HK-2 (cell line): ENCODE data around the gene BLID.

Experiments
- DNase-seq: peaks from one replicate; pipeline ENCODE4 v3.0.0-alpha.2; 2018; ENCODE audit not compliant: unreplicated experiment

BLID gene

DNA sequence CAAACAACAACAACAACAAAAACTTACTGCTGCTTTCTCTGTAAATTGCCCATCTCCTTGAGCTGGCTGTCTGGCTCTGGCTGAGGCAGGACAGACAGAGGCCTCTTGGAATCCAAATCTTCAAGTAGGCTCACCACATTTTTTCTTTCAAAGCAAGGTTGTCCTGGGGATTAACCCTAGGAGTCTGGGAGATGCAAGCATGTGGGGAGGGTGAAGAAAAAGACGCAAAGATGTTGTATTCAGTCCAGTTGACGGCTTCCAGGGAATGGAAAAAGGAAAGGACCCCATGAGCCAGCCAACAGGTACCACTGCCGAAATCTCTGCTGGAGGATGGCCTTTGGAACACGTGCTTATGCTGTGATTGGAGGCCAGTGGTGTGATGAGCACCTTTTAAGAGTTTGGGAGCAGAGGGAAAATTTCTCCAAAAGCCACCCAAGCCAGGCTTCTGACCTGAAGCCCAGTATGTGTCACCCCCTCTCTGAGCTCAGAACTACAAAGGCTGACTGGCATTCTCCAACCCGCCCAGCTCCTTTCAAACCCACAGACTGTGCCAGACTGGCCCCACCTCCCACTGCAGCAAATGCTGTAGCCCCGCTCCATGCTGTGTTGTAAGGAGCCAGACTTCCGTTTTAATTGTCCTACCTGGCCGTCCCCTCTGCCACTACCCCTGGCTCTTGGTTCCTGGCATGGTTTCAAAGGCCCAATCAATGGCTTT lies 10.8 kb downstream of the BLID start:
- no peak for DNase-seq

DNA sequence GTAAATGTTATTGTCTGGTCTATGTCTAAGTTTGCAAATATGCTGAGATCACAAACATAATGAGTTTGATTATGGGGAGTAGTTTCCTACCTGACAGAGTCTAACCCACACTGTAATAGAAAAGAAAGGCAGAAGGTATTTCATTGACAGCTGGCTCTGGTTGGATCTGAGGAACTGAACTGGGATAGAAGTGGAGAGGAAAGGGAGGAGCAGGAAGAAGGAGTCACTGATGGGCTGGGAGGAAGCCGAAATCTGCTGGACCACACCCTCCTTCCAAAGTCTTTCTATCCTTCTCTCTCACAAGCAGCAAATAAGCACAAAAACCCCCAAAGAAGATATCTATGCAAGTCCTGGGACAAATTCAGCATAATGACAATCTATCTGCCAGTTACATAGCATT lies 11.7 kb downstream of the BLID start:
- DNase-seq = no peak

DNA sequence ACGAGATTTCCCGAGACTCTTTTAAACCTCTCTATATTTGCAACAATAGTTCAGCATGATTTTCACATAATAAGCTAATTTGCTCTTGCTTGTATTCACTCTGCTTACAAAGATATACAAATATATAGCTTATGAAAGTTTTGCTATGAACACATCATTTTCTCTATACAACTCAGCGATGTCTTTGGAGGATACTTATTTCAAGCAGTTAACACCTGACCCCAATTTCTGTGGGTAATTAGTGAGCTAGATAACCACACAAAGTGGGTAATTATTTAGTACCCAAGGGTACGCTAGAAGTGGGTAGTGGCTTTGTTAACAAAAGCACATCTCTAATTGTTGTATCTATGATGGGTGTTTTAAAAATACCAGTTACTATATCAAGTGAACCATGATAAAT lies 12.3 kb downstream of the BLID start:
- no peak for DNase-seq

DNA sequence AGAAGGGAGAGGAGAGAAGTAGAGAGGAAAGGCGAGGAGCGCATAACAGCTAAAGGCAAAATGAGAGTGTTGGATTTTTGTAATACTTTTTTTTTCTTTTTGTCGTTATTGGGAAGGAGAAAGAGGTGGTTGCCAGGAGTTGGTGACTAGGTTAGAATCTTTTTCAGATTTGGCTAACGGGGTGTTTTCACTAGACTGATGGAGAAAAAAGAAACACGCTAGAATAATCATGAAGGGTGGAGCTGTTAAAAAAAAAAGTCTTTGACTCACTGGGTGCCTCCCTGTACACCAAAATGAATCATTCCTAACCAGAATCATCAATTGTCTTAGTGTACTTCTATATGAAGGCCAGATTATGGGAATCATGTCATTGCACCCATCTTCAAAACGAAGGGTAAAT lies 12.7 kb downstream of the BLID start:
- DNase-seq = no peak

DNA sequence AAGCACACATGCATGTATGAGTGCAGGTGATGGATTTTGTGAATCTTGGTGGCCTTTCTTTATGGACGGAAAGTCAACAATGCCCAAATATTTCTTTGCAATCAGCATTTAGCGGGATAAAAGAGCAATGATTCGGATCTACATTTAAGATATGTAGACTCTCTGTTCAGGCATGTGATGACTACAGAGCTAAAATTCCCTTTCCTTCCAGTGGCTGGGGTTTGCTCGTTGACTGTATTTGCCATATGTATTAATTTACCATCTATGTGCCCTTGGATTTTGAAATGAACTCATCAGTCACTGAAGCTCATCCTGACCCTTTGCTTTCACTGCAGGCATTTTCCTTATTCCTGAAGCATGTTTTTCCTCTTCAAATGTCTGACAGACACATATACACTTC lies 13.6 kb downstream of the BLID start:
- DNase-seq = no peak

DNA sequence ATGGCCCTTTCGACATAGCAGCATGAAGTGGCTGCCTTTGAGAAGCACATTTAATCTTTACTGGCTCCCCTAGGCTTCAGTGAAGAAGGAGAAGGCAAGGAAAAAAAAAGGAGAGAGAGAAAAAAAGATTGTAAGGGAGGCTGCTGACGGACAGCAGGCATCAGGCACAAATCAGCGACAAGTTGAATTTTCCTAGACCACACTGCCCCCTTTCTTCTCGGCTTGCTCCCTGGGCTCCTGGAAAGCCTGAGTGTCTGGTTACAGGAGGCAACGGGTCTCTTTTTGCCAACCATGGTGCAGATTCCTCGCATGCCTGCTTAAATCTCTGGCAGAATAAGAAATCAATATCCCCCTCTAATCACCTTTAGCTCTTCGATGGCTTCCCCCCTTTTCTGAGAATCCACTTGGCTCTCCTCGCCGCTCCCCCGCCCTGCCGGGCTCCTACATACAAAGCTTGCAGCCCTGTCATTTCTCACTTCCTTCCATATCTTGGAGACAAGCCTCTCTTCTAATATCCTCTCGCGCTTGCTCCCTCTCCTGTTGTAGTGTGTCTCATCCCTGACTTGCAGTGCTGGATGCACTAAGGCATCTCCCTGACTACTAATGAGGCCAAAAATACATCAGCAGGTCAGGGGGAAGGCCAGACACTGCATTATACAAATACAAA lies 14.3 kb downstream of the BLID start:
- no peak for DNase-seq

DNA sequence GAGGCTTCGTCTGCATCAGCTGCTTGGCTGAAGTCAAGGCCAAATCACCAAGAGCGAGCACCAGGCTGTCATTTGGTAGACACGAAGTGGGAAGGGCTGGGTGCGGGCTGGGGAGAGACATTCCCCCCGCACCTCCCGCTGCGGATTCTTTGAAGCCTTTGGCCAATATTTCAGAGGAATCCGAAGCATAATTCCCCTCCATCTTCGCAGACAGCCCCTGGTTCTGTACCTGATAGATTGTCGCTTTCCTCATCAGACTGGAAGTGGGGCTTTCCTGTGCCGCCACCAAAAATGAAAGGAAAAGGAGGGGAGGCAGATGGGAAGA lies 15.3 kb downstream of the BLID start:
- DNase-seq = no peak

DNA sequence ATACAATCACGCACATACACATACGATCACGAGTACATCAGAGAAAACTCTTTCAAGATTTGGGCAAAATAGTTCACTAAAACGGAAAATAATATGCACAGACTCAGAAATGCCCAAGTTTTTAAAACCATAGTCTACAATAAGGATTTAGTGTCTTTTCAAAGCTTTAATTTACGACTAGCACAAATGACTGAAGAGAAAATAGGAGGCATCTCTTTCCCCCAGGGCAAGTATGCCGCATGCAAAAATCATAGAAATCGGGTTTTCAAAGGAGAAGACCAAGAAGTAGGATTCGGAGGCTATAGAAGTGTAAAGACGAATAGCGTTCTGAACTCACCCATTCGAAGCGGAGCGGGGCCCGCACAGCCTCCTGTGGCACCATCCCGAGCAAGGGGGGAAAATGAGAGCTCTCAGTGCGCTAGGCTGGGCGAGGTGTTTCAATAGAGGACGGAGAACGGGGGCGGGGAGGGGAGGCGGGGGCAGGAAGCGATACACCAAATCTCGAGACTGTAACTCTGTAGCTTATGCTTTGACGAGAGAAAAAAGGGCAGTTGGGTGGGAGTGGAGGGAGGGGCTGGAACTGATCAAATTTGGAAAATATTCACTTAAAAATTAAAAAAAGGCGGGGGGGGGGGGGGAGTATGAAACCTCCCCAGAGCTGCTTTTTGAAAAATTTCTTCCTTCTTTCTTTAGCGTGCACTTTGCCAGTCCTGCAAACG lies 15.8 kb downstream of the BLID start:
- DNase-seq = no peak

DNA sequence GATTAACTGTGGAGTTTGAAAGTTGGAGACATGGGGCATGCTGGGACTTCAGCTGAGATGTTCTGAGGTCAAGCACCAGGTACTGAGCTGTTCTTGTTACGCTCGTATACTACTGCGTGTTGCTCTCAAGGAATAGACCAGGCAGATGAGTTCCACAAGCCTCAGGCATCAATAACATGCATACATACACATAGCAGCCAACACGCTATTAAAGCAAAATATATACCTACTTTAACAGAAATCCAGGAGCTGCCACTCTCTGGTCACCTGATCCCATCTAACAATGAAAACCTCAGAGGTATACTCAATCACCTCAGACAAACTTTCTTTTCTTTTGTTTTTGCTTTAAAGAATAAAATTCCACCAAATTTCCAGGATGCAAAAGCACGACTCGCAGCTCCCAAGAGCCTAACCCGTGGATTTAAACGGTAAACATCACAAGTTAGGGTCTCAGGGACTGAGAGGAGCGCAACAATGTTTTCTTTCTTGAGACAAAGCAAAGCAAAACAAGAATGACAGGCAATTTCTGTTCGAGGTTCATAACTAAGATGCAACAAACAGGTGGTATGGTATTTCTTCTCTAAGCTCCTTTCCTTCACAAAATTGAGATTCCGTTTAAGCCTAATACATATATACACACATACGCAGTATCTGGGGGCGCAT lies 16.5 kb downstream of the BLID start:
- DNase-seq = no peak

DNA sequence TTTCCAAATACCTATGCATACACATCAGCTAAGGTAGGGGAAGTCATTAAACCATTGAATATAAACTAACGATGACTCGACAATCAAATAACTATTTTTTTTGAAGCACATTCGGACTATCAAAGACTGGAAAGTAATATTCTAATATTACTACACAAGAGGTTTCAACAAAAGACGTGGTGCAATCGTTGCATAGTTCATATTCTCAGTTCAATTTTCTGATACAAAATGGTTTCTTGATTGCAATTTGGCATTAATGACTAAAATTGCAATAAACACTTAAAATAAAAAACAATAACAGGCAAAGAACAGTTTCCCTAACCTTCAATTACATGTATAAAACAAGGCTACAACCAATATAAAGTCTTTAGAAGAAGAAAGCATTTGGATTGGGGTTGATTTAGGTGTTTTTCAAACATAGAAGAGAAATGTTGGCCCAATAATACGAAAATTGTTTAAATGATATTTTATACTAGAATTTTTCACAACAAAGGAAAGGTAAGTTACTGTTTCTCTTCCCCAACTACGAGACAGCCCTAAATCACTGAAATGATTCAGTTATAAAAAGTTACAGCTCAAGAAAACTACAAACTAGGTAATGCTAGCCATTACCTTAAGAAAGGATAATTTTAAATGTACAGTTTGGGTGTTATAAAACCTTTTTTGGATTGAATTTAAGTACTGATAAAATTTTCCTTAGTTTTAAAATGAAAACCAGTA lies 17.6 kb downstream of the BLID start:
- DNase-seq = no peak

DNA sequence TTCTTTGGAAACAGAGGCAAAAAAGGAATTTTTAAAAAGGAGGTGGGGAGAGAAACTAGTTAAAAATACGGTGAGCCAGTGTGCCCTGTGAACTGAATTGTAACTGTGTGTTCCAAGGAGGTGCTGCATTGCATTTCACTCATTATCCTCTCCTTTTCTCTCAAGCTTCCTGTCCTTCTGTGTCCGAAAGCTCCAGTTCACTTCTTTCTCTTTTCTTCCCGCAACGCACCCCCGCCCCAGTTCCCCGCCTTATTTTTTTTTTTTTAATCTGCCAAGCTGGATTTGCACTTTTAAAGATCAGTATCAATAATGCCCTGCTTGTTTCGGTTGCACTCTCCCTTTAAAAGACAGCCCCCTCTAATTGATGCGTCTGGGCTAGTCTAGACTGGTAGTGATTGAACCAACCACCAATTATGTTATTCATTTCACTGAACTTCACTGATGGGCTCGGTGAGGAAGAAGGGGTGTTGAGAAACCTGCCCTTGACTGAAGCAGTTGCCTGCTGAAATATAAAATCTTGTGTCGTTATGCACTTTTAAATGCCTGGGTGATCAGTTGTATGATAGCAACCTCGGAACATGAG lies 18.5 kb downstream of the BLID start:
- DNase-seq = no peak

DNA sequence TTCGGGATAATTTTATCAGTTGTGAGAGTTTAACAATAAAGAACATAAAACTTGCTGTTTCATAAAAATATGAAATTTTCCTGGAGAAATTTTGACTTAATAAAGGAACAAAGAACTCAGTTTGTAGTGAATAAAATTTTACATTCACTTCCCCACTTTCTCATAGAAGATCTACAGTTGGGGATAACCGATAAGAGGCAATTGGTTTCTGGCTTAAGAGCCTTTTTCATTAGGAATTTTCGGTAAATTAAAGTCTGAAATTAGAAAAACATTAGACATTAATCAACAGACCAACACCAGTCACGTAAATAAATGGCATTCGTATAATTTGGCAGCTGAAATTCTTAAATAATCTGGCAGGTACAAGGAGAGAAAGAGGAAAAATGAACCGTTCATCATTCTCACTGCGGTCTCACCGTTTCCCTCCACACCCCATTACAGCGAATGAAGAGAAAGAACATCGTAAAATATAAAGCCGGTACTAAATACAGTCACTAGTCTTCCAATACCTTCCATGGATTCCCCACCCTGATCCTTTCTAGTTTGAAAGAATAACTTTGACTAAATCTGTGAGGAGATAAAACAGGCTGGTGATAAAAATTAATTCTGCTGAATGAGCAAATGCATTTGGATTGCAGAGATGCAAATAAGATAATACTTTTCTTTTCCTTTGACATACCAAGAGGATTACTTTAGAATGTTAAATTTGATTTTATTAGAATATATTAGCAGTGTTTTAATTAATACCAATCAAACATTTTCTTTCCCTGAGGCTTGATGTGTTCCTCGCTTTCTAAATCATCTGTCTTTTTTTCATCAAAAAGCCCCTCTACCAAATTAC lies 19.5 kb downstream of the BLID start:
- no peak for DNase-seq

DNA sequence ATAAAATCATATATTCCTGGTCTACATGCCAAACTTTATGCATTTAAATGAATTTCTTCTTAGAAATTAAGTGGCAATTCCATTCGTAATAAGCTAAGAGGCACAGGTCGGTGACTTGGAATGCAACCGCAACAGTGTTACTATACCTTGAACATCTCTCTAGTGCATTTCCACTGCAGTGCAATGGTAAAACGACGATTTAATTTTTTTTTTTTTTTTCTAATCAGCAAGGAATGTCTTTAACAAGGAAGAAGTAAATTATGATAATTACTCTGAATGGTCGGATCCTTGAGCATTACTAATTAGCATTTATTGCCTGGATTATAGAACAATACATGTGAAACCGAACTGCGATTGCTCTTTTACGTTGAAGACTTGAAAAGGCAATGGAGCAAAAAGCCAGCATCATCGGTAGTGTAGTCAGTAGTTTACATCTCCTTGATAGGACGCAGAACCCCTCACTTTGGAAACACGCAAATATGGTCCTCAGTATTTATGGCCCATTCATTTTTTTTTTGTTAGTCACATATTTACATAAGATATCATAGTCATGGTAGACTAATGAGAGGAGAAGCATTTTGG lies 20.2 kb downstream of the BLID start:
- no peak for DNase-seq

DNA sequence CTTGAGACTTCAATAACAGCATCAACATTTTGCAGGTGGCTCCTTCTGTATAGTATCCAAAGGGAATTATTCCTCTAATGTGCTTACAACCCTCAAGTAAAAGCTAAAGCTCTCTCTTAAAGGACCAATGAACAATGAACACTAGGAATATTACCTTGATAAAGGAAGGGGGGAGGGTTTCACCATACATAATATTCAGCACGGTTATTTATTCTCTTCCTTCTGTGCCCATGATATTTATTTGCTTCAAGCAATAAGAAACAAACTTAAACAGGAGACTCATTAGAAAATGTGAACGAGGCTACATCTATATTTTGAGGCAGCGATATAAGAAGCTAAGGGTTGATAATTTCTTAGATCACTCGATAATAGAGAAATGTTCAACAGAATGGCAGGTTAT lies 21.2 kb downstream of the BLID start:
- DNase-seq = no peak

DNA sequence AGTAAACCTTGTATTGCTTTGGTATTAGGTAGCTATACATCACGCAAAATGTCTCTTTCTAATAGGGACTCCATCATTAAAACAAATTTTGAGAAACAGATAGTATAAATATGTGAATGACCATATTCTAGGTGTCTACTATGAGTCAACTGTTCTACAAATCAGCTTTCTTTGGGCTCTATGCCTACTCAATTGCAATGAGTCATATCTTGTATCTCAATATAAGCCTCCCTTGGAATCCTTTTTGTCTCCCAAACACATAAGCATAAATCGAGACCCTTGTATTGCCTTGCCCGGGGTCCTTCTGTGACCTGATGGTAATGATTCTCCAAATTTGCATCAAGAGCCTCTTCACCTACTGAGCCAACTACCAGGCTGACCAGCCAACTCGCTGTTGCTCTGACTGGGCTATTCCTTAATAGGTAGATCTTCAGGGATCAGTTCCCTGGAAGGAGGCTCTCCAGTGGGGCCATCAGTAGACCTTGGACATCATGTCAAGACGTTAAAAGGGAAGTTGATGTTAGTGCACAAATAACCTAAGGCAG lies 22.2 kb downstream of the BLID start:
- no peak for DNase-seq

DNA sequence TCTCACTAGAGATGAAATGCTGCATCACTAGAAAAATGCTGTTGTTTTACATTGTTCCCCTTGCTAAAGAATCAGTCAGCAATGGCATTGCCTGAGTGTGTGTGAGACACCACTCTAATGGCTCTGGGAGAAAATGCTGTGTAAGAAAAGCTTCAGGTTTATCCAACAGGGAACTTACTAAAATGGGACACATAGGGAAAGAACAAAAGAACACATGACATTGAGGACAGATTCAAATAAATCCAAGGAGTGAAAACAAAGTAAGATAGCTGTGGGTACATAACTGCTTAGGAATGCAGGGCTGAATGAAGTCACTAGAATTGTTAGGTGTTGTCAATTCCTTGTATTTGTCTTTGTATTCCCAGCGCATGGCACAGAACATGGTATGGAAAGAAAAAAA lies 24.2 kb downstream of the BLID start:
- DNase-seq = no peak

DNA sequence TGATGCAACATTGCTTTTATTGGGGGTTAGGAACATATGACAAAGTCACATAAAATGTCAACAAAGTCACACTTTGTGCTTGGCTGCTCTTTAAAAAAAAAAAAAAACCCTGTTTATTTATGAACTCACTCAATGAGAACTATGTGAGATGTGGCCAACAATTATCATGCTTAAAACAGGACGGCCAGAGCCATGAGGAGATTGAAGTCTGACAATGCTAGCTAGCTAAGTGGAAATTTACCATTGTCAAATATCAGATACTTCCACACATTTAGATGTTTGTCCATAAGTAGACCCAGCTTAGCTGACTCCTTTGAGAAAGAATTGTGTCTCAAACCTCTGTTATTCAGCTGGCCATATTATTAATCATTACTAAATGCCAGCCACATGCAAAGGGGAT lies 26.9 kb downstream of the BLID start:
- DNase-seq = no peak

DNA sequence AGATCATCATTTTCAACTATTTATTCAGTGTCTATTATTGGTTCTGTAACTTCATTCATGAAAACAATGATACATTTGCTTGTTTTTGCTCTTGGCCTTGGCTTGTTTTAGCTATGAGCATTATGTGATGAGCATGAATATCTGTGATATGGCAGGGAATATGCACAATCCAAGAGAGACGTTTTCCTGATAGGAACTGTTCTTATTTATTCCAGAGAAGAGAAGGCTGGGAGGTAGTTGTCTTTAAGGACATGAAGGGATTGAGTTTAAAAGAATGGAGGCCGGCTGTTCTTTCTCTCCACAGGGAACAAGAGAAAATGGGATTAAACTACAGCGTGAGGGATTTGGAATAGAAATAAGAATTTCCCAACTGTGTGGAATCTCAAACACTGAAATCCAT lies 30.3 kb downstream of the BLID start:
- DNase-seq = no peak

DNA sequence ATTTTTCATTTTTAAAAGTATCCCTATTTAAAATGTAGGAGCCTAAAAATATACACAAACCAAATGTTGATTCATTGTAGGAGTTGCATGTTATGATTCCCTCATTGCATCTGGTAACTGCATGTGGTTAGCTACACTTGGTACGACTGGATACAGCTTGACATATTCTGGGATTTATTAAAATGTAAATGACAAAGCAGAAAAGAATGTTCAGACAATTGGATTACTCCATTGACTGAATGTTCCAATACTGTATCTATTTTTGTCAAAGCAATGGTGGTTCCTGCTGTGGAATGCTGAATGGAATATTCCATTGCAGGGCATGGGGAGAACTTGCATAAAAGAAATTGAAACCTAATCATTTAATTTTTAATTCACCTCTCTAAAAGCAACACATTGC lies 30.8 kb downstream of the BLID start:
- DNase-seq = no peak

DNA sequence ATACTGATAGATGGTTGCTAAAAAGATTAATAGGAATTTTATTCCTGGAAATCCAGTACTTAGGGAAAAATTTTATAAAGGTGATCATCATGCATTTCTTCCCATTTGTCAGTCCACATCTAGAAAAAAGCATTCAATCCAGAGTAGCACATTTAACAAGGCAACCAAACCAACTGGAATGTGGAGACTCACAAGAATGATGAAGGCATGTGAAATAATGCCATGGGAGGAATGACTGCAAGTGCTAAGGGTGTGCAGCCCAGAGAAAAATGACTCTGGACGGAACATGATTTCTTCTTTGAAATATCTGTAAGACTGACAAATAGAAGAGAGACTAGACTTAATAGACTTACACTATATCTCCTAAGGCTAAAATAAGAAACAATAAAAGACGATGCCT lies 33.8 kb downstream of the BLID start:
- DNase-seq = no peak
